RKO (cell line): ENCODE measurements around the gene MKNK1.

Experiments
- DNase-seq: peaks from one replicate; pipeline ENCODE4 v3.0.0-alpha.2; 2016; ENCODE audit warnings: low spot score

Gene MKNK1

GRCh38 chr1:46522184-46522968 lies 81.7 kb downstream of the MKNK1 start:
- peak; percentile 25 for DNase-seq

- DNase-seq: no peak
Observed at GRCh38 chr1:46521414-46521813, 82.7 kb downstream of the MKNK1 start.

- no peak for DNase-seq
Observed at GRCh38 chr1:46520063-46520911, 83.8 kb downstream of the MKNK1 start.

DNA sequence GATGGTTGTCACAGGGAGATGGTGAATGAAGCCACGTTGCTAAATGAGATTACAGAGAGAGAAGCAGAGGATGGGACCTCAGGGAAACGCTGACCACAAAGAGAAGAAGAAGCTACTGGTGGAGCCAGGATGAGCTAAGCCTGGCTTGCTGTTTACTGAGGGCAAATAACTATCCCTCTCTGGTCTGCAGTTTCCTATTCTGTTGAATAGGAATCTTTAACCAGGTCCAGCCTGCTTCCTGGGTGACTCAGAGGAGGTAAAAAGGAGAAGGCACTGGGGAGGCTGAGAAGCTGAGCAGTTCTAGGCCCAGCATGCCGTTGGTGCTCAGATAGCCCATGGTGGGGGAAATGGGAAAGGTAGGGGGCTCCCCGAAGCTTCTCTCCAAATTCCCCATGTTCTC lies 84.9 kb downstream of the MKNK1 start:
- no peak for DNase-seq

- no peak for DNase-seq
Observed at GRCh38 chr1:46517932-46518498, 86.1 kb downstream of the MKNK1 start.

GRCh38 chr1:46517010-46517600 lies 87.0 kb downstream of the MKNK1 start:
- no peak for DNase-seq

GRCh38 chr1:46516200-46516950 lies 87.7 kb downstream of the MKNK1 start:
- no peak for DNase-seq

DNA sequence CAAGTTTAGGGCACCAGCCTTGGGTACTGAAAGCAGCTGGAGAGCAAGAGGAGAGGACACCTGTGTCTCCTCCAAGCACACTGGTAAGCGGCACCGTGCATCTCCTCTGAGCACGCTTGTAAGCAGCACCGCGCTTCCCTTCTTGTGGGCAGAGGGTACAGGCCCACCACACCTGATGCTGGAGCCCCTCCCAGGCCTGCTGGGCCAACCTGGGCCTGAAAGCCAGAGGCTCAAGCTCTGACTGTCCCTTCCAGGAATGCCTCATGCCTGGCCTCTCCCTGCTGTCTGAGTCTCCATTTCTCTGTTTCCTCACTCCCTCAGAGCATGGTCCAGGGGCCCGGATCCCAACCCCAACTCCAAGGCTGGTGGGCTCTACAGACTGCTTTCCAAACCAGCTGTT lies 88.5 kb downstream of the MKNK1 start:
- no peak for DNase-seq

- no peak for DNase-seq
Observed at GRCh38 chr1:46513536-46513935, 90.5 kb downstream of the MKNK1 start.

DNA sequence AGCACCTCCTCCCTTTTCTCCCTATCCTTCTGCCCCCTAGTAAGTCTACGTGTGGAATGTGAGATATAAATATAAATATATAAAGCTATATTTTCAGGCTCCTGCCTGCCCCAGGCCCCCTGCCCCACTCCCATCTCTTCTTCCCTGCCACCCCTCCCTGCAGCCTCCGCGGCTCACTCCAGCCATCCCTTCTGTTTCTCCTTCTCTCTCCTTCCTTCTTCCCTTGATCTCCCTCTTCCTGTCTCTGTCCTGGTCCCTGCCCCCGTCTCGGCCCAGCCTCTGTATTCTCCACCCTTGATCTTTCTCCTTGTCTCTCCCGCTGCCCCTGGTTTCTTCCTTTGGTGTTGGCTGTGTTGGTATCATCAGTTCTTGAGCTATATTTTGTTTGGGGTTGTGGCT lies 91.3 kb downstream of the MKNK1 start:
- no peak for DNase-seq

- DNase-seq: no peak
Observed at GRCh38 chr1:46512135-46512791, 91.8 kb downstream of the MKNK1 start.

DNA sequence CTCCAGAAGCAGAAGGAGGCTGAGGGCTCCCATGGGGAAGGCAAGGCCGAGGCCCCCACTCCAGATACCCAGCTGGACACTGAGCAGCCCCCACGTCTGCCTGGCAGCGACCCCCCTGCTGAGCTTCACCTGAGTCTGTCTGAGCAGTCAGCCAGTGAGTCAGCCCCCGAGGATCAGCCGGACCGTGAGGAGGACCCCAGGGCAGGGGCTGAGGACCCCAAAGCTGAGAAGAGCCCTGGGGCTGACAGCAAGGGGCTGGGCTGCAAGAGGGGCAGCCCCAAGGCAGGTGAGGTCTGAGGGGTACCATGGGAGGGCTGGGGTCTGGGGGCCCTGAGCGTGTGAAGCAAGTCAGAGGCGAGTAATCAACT lies 93.1 kb downstream of the MKNK1 start:
- no peak for DNase-seq

DNA sequence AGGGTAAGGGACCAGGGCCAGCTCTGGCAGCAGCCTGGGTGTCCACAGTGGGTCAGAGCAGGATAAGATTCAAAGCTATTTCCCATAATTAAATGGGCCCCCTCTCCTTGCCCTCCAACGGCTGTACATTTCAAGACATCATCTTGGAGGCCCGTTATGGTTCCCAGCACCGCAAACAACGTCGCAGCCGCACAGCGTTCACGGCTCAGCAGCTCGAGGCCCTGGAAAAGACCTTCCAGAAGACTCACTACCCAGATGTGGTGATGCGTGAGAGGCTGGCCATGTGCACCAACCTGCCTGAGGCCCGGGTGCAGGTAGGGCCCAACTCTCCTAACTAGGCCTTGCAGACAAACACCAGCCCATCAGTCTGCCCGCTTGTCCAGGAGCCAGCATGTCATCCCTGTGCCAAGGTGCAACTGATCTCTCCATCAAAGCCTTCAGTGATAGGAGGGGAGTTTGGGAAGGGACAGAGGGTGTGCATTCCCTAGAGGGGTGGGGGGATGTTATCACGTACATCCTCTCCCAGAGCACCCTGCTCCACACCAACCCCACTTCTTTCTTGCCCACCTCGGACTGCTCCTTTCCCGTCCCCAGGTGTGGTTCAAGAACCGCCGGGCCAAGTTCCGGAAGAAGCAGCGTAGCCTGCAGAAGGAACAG lies 93.6 kb downstream of the MKNK1 start:
- no peak for DNase-seq

DNA sequence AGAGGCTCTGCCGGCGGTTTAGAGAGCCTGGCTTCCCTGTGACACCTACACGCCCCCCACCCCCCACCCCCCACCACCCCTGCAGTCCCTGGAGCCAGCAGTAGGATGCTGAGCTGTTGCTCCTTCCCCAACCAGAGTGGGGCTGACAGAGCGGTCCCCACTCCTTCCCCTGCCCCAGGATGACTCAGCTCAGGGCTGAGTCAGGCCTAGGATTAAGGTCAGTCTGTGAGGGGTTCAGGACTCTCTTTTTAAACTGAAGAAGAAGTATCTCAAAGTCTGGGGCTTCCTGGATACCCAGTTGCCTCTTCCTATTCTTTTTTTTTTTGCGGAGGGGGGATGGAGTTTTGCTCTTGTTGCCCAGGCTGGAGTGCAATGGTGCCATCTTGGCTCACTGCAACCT lies 95.3 kb downstream of the MKNK1 start:
- DNase-seq: peak; percentile 63
